ENCODE data around the gene RFX6. TPM values are rescaled to one million over a fixed set of nuclear protein-coding genes. Genes with fewer than 3 reads are reported as not detected.

Gene RFX6
- total and polyA plus RNA-seq, 10 of the 15 experiments (the other 5 are each of a cell fraction or from before 2014, with no cell fraction given): not detected

DNA sequence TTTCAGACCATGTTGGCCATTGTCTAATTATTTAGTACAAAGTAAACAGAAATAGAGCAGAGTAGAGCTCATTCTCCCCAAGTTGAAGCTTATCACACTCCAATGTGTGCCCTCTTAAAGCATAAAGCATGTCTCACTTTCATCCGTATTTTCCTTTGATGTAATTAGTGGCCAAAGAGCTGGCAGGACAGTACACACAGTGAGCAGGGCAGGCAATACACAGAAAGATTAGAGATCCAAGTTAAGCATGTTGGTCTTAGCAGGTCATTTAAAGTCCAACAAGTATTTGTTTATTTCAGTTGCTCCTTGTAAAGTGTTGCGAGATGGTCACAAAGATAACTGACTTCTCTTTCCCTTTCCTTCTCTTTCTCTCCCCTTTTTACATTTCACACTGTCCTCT lies 47.2 kb downstream of the RFX6 start:
- in situ Hi-C loops (cut with MboI) (no loop called here), intact Hi-C loops (cut with micrococcal nuclease; ENCODE audit: unreplicated experiment) (no loop called here)
- RAD21 ChIA-PET (ENCODE audit: unreplicated experiment): no interaction called here
- no peak overlapping the region for H3K4me2 ChIP-seq (ENCODE audit: control insufficient read depth, insufficient read depth)
- TF ChIP-seq STAT1 (conservative IDR thresholded peaks at IDR 0.05) (no peak), KAT2A (conservative IDR thresholded peaks at IDR 0.05; ENCODE audit: control insufficient read depth, low read depth, low read length) (no peak), YY1 (IDR thresholded peaks at IDR 0.05; ENCODE audit: low read depth, low read length) (no peak), ZNF217 (IDR thresholded peaks at IDR 0.05) (no peak), SUZ12 (IDR thresholded peaks at IDR 0.05; ENCODE audit: unreplicated experiment) (no peak), CREB1 (IDR thresholded peaks at IDR 0.05; ENCODE audit: low read depth) (no peak), MEF2A (IDR thresholded peaks at IDR 0.05; ENCODE audit: insufficient read depth, low read depth, low read length) (no peak)
- H3K36me3 ChIP-seq (ENCODE audit: control insufficient read depth in 2 of 2, insufficient read depth in 2 of 2, low read length in 1 of 2): no peaks in the 10 kb centered on the region
- SMC1A ChIA-PET (ENCODE audit: uncharacterized antibody, unreplicated experiment): no interaction called here
- no peak overlapping the region for H3K9ac ChIP-seq (ENCODE audit: control insufficient read depth, insufficient read depth, low read length)
- 14% methylated on average over 2 of the region's 2 CpGs for WGBS (ENCODE audit: insufficient coverage, insufficient replicate concordance, low lambda C conversion rate, missing lambda C conversion rate)
- no peak overlapping the region for H2AFZ ChIP-seq (ENCODE audit: control insufficient read depth, low read depth, low read length)
- H3K27ac ChIP-seq (ENCODE audit: control insufficient read depth, insufficient read depth): no peak overlapping the region
- POLR2A ChIA-PET: no interaction called here
- BruUV-seq (replicated peaks): no TSS peak
- no peaks in the 10 kb centered on the region for H3K9me3 ChIP-seq (replicated peaks; ENCODE audit: control insufficient read depth, insufficient read depth, low read length)
- no peak for DNase-seq (ENCODE audit: low read depth, low spot score)
- H3K79me2 ChIP-seq (ENCODE audit: control insufficient read depth, insufficient read depth, low read length): no peaks in the 10 kb centered on the region
- no peak overlapping the region for H3K4me3 ChIP-seq
- CTCF ChIA-PET: no interaction called here
- no peak for FAIRE-seq
- H4K20me1 ChIP-seq (ENCODE audit: control insufficient read depth, insufficient read depth): no peaks in the 10 kb centered on the region
- no peaks in the 10 kb centered on the region; a peak in 1 of 4 replicates for H3K27me3 ChIP-seq (replicated peaks in 1 of 2; ENCODE audit: control insufficient read depth in 2 of 2, insufficient read depth in 2 of 2, low read length in 1 of 2)
- H3K4me1 ChIP-seq (ENCODE audit: control insufficient read depth, insufficient read depth, low read length): no peaks in the 10 kb centered on the region
- ATAC-seq: no peak

DNA sequence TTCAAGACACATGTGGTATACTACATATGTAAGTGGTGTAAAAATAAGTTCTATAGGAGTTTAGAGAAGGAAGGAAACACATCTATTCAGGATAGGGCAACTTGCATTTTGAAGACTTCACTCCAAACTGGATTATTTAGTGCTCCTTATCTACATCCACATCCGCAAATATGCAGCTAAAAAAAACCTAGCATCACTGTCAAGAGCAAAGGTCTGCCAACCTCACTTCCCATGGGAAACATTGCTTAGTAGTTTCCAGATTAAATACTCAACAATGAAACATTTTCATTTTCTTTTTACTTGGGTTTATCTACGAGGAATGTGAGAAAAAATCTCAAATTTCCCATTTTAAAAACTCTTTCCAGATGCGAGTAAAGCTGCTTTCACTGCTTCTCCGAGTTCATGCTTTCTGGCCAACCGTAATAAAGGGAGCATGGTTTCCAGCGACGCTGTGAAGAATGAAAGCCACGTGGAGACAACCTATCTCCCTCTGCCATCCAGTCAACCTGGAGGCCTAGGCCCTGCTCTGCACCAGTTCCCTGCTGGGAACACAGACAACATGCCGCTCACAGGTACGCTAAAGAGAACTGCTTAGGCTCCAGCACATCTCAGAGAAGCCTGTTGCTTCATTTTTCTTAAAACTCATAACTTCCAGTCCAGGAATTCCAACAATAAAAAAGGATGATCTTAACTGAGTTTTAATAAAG lies 48.2 kb downstream of the RFX6 start:
- no TSS peak for BruUV-seq (replicated peaks)
- H3K4me1 ChIP-seq (ENCODE audit: control insufficient read depth, insufficient read depth, low read length): no peaks in the 10 kb centered on the region
- ChIA-PET RAD21 (ENCODE audit: unreplicated experiment) (no interaction called here), CTCF (no interaction called here), SMC1A (ENCODE audit: uncharacterized antibody, unreplicated experiment) (no interaction called here), POLR2A (no interaction called here)
- no peak overlapping the region for H3K4me2 ChIP-seq (ENCODE audit: control insufficient read depth, insufficient read depth)
- DNase-seq (ENCODE audit: low read depth, low spot score) (no peak), ATAC-seq (no peak), FAIRE-seq (no peak)
- TF ChIP-seq YBX1 (IDR thresholded peaks at IDR 0.05) (no peak), JUNB (IDR thresholded peaks at IDR 0.05) (no peak), SRF (IDR thresholded peaks at IDR 0.05; ENCODE audit: low read depth in 2 of 2, low read length in 2 of 2) (no peak)
- TF ChIP-seq, protein P1, sequence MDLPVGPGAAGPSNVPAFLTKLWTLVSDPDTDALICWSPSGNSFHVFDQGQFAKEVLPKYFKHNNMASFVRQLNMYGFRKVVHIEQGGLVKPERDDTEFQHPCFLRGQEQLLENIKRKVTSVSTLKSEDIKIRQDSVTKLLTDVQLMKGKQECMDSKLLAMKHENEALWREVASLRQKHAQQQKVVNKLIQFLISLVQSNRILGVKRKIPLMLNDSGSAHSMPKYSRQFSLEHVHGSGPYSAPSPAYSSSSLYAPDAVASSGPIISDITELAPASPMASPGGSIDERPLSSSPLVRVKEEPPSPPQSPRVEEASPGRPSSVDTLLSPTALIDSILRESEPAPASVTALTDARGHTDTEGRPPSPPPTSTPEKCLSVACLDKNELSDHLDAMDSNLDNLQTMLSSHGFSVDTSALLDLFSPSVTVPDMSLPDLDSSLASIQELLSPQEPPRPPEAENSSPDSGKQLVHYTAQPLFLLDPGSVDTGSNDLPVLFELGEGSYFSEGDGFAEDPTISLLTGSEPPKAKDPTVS (IDR thresholded peaks at IDR 0.05; ENCODE audit: low read depth, low read length): no peak
- in situ Hi-C loops (cut with MboI): no loop called here
- no peak overlapping the region for H2AFZ ChIP-seq (ENCODE audit: control insufficient read depth, low read depth, low read length)
- no peak overlapping the region for H3K9ac ChIP-seq (ENCODE audit: control insufficient read depth, insufficient read depth, low read length)
- no peak overlapping the region for H3K27ac ChIP-seq (ENCODE audit: control insufficient read depth, insufficient read depth)
- H3K79me2 ChIP-seq (ENCODE audit: control insufficient read depth, insufficient read depth, low read length): no peaks in the 10 kb centered on the region
- H4K20me1 ChIP-seq (ENCODE audit: control insufficient read depth, insufficient read depth): no peaks in the 10 kb centered on the region
- WGBS (ENCODE audit: insufficient coverage, insufficient replicate concordance, low lambda C conversion rate, missing lambda C conversion rate): 50% methylated on average over 10 of the region's 10 CpGs
- intact Hi-C loops (cut with micrococcal nuclease; ENCODE audit: unreplicated experiment): no loop called here
- H3K27me3 ChIP-seq (replicated peaks in 1 of 2; ENCODE audit: control insufficient read depth in 2 of 2, insufficient read depth in 2 of 2, low read length in 1 of 2): no peaks in the 10 kb centered on the region; a peak in 1 of 4 replicates
- H3K36me3 ChIP-seq (ENCODE audit: control insufficient read depth in 2 of 2, insufficient read depth in 2 of 2, low read length in 1 of 2): no peaks in the 10 kb centered on the region
- H3K9me3 ChIP-seq (replicated peaks; ENCODE audit: control insufficient read depth, insufficient read depth, low read length): no peaks in the 10 kb centered on the region
- no peak overlapping the region for H3K4me3 ChIP-seq

All from GM12878 (cell line).